HG02763 (cell line): ENCODE results near the gene ABR.
"Not testable (repeated sequence)": the region's sequence is repeated elsewhere in the genome, so short reads cannot be mapped to it uniquely, and the experiment has no call there.

Experiments
- ATAC-seq: cut with Tn5 transposase; IDR thresholded peaks from one replicate; pipeline ENCODE4 v1.9.1; 2021; ENCODE audit warnings: mild to moderate bottlenecking, moderate library complexity; ENCODE audit not compliant: unreplicated experiment

The ABR gene

DNA sequence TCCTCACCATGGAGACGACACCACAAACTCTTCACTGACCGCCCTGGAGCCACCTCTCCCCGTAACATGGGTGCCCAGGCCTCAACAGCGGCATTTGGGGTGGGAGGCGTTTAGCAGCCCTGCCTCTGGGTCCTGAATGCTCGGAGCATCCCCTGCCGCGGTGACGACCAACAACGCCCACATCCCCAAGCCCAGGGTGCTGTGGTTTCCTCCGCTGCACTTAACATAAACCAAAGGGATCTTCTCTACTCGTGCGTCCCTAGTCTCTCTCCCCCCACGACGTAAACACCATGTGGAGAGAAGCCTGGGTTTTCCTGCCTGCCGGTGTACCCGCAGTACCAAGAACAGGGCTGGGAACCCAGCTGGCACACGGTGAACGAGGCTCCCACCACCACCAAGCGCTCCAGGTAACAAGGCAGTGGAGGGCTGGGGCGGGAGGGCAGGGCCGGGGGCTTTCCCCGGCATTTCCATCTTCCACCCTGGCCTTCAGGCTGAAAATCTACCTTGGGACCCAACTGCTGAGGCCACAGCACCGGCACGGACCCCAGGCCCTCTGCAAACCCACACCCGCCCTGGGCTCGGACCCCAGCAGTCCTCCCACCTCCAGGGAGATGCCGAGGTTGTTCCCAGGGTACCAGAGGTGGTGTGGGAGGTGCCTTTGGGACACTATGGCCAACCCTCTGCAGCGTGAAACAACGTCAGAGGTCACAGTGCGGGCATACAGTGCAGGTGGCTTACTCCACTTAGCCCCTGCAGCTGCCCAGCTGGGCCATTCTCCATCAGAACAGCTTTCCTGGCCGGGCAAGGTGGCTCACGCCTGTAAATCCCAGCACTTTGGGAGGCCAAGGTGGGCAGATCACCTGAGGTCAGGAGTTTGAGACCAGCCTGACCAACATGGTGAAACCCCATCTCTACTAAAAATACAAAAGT is 128.5 kb downstream of the ABR start:
- no peak for ATAC-seq

DNA sequence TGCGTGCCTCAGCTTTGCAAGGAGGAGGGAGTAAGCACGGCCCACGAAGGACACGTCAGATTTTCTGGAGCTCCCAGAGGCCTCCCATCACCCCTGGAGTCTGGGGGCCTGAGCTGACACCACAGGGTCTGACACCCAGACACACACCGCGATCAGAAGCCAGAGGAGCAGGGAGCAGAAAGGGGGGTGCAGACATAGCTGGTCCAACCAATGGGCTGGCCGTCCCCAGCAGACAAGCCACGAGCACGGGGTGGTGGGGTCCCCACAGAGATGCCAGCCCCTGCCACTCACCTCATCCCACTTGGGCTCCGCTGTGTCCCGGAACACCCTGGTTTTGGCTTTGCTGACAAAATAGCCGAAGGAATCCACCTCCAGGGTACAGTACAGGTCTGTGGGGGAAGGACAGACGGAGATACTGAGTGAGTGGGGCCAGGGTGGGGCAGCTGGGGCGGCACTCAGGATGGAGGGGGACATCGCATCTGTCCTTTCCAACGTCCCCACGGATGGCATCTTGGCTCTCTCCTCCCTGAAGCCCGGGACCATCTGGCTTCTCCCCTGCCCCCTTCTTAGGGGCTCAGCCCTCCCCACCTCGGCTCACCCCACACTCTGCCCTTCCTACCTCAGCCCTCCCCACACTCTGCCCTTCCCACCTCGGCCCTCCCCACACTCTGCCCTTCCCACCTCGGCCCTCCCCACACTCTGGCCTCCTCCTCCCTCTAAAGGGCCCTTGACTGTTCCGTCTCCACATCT is 129.4 kb downstream of the ABR start:
- no peak for ATAC-seq

DNA sequence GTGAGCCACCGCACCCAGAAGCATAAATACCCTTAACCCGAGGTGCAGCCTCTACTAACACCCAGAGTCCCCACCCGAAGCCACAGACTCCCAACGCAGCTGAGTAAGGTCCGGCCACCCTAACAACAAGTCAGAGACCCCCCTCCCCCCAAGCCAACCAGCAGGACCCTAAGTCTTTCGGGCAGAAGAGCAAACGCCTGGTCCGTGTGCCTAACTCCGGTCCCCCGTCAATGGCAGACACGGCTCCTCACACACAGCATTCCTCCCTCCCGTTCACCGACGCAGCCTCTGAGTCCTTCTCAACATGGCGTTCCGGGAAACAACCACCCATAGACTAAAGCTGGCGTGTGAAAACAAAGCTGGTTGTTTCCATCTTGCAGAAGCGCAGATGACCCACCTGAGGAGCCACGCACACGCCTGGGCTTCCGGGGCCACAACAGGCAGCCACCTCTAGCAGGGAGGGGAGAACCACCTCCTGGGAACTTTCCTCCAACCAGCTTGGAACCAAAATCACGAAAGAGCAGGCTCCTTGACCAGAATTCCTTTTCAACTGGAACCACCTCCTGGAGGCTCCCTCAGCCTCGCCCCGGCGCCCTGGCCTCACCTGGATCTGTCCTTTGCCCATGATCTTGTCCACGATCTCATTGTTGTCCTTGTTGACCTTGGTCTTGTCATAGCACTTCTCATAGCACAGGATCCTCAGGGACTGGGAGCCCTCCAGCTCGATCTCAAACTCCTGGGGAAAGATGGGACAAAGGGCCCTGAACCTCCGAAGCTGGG is 130.1 kb downstream of the ABR start:
- no peak for ATAC-seq

DNA sequence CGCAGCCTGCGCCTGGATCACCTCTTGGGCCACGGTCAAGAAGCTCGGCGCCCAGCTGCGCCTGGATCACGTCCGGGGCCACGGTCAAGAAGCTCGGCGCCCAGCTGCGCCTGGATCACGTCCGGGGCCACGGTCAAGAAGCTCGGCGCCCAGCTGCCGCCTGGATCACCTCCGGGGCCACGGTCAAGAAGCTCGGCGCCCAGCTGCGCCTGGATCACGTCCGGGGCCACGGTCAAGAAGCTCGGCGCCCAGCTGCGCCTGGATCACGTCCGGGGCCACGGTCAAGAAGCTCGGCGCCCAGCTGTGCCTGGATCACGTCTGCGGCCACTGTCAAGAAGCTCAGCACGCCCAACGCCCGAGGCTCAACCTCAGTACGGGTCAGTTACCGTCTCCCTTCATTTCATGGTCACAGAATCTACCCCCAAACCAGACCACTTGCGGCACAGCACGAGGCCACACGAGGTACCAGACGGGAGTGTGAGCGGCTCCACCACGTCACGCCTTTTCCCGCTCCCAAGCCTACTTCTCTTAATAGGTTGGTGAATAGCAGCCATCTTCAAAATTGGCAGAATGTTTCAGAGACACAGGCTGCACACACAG is 131.2 kb downstream of the ABR start:
- not testable (repeated sequence) for ATAC-seq

DNA sequence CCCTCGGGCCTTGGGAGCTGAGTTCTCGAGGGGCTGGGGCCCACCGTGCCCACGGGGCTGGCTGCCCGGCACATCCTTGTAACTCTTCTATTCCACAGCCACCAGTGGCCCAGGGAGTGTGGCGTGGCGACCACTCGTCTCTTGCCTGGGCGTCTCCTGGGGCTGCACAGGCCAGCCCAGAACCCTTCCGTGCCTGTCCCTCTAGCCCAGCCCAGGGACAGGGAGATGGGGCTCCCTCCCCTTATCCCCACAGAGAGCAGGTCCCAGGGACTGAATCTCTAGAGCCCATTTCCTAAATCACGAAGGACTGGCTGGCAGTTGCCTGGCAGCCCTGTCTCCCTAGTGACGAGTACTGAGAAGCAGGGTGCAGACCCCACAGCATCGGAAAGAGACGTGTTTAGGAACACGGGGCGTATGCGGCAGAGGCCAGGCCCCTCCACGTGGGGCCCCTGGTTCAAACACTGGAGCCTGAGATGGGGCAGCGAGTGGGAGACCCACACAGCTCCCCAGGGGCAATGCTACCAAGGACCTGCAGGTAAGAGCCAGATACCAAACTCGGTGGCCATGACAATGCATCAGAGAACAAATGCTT is 131.8 kb downstream of the ABR start:
- ATAC-seq: no peak

DNA sequence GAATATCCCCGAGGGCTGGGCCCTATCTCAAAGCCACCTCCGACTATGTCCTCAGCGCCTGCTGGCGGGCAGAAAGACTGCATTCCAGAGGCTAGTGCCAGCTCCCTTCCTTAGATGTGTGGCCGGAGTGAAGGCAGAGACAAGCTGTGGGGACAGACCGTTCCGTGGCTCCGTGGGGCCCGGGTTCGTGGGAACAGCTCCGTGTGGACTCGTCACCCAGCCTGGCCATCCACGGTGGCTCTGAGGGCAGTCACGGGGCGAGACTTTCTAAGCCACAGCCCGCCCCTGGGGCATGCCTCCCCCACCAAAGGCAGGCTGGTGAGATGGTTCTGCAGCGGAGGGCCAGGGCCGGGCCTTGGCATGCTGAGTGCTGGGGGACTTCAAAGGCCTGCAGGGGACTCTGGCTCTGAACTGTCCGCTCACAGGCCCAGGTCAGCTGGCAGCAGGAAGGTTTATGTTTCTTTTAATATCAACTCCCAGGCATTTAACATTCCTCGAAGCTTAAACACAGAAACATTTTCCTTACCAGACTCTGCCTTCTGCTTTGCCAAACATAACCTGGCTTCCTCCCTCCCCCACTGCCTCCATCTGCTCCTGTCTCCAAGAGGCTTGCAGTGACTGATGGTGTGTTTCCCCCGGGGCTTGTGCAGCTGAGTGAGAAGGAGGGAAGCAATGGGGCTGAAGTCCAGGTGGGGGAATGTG is 132.5 kb downstream of the ABR start:
- no peak for ATAC-seq

DNA sequence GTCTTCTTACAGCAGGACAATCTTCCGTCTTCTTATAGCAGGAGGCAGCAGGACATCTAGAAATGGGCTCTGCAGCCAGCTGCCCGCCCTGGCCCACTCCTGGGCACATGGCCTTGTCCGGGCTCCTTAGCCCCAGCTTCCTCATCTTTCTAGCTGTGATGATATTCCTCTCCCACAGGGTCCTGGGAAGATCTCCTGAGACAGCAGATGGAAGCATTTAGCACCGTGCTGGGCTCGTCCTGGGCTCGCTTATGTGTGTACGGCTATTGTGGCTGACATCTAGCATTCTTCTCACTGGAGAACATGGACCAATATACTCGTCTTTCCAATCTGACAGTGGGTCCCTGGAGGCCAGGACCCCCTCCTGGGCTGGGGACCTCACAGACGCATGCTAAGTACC is 134.3 kb downstream of the ABR start:
- no peak for ATAC-seq

DNA sequence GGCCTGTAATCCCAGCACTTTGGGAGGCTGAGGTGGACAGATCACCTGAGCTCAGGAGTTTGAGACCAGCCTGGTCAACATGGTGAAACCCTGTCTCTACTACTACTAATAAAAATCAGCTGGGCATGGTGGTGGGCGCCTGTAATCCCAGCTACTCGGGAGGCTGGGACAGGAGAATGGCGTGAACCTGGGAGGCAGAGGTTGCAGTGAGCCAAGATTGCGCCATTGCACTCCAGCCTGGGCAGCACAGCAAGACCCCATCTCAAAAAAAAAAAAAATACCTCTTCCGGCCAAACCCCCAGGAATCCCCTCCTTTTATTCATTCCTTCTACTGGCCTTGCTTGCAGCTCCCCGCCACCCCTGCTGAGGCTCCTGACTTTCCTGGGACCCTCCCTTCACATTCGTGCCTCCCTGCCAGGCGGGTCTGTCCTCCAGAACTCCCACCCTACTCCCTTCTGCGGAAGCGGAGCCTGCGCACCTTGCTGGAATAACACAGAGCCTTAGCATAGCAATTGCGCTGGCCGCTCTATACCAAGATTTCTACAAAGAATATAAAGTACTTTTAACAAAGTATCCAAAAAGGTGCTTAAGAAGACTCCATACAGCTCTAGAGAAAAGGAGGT is 135.3 kb downstream of the ABR start:
- ATAC-seq: not testable (repeated sequence)

DNA sequence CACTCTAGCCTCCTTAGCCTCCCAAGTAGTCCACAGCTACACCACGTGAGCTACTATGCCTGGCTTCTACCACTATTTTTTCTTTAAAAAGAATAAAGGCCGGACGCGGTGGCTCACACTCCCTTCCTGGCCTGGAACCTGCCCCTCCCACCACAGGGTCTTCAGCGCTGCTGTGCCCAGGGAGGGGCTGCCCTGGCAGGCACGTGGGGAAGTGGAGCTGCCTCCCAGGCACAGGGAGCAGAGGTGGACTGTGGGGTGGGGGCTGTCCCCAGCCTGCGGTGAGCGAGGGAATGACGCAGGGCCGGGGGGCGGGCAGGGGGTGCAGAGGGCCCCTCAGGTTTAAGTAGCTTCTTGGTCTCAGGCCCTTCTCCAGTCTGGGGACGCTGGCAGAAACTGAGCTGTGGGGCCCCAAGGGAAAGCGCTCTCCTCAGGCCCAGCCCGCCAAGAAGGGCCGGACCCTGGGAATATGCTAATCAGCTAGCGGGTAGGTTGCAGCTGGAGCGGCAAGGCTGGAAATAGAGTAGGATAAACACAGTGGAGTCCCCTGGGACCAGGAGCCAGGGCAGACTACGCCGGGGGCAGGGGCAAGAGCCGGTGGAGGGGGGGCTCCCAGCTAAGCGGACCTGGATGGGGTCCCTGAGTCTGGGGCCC is 136.1 kb downstream of the ABR start:
- no peak for ATAC-seq

DNA sequence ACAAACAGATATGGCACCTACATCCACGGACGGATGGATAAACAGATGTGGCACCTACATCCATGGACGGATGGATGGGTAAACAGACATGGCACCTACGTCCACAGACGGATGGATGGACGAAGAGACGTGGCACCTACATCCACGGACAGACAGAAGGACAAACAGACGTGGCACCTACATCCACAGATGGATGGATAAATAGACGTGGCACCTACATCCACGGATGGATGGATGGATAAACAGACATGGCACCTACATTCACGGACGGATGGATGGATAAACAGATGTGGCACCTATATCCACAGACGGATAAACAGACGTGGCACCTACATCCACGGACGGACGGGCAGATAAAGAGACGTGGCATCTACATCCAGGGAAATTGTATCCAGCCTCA is 137.3 kb downstream of the ABR start:
- no peak for ATAC-seq

DNA sequence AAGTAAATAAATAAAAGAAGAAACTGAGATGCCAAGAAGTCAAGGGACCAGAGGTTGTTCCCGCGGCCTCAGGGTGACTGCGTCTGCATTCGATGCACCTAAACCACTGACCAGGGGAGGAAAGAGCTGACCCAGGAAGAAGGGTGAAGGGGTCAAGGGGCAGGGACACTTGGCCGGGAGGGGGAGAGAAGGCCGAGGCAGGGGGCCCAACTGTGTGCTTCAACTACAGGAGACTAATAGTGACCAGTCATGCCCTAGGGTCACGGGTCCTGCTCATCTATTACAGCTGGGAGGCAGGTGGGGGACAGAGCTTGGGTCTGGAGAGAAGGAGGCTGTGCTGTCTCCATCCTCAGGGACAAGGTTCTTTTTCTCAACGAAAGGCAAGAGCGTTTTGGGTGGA is 138.0 kb downstream of the ABR start:
- no peak for ATAC-seq

DNA sequence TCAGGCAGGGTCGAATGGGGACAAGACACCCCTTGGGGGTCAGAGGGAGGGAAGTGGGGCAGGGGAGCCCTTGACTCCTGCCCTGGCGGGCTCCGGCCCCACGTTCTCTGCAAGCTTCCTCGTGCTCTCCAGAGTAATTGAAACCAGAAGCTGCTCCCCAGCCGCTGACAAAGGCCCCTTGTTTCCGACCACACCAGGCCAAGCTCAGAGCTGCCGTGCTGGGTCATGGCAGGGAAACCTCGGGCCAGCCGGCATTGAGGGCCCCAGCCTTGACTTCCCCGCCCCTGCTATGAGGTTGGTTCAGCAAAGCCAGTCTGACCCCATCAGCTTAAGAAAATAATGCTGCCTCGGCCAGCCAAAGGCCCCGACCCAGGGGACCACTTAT is 139.6 kb downstream of the ABR start:
- ATAC-seq: no peak

DNA sequence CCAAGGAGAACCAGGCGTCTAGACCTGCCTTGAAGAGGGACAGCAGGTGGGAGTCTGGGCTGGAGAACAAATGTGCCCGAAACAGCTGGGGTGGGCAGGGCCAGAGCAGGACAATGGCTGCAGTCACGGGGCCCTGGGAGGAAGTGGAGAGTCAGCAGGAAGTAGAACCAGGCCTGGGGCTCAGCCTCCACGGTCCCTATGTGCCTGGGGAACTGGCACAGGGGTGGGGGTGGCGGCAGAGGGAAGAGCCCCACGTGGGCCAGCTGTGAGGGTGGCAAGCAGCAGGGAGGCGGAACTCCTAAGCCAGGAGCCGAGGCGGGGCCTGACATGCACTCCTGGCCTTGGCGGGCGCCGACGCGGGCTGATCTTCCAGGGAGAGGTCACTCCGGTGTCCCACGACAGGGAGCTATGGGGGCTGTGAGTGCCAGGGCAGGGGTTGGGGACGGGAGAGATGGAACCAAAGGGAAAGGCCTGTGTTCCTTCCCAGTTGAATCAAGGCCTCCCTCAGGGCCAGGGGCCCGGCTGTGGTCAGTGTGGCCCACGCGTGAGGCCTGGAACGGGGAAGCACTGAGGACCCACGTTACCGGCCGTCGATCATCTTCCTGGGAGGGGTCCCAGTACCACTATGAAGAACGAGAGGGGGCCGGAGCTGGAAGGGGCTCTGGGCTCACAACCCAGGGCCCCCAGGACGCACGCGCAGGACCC is 140.1 kb downstream of the ABR start:
- no peak for ATAC-seq

DNA sequence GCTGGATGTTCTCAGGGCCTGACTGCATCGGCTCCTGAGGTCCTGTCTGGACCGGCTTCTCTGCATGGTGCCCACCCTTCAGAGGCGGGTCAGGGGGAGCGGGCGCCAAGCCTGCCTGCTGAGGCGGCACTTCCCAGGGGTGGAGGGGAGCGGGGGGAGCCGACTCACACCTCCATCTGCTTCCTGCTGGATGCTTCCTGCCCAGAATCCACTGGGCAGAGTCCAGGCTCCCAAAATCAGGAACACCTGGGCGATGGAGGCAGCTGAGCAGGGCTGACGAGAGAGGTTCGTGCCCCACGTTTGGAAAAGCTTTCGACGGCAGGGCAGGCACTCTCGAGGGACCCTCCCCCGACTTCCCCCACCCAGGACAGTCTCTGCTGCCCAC is 140.7 kb downstream of the ABR start:
- no peak for ATAC-seq

DNA sequence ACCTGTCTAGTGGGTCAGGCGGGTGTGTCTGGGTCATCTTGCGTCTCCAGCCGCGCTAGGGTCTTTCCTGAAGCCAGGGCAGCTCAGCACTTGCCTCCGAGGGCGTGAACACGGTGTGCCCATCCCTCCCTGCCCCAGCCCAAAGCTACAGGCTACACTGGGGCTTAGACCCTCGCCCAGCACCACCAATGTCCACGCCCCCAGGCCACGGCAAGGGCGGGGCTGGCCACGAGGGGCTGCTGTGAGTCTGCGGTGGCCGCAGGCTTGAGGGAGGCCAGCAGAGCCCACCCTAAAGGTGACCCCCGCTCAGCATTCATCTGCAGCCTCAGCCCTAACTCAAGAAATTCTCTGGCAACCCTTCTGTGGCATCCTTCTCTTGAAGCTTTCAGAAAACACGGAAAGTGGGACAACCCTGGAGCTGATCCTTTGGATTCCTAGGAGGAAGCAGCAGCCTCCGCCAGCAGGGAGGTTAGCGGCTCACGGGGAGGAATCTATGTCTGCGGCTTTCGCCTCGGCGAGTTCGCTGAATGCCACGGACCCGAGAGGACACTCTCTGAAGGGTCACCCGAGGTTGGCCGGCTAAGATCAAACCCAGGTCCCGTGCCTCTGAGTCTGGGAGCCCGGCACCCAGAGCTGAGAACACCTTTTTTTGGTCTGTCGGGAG is 141.2 kb downstream of the ABR start:
- no peak for ATAC-seq

DNA sequence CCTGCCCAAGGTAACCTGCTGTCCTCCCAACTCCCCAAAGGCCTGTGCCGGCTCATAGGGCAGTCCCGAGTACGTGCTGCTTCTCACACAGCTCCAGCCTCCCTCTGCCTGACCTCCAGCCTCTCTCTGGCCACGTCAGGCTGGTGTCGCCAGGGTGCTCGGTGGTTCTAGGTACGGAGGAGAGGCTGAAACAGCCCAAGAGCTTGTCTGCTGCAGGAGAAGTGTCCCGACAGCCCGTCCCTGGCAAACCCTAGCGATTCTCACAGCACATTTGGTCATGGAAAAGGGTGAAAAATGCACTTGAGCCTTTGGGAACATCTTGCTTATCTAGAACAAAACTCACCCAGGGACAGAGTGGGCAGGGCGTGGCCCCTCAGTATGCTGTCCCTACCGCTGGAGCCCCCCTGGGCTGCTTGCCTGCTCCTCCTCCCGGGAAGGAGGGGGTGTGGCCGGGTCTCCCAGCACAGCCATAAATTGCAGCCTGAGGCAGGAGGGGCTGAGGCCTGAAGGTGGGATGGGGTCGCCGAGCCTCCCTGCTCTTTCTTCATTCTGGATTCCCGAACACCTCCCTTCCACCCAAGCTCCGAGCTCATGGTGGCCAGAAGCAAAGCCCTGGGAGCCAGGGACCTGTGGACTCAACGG is 142.4 kb downstream of the ABR start:
- ATAC-seq: no peak

DNA sequence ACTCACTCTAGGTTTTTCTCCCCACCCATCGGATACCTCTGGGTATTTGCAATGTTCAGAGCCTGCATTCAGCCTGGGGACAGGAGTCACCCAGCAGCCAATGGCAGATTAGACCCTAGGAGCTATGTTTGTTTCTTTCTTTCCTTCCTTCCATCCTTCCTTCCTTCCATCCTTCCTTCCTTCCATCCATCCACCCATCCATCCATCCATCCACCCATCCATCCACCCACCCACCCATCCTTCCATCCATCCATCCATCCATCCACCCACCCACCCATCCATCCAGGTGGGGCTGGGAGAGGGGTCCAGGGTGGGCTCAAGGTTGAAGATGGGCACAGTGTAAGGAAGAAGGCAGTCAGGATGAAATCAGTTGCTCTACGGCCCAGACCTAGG is 142.9 kb downstream of the ABR start:
- no peak for ATAC-seq
